Endodermal cell (in vitro differentiated cells): ENCODE data around the gene CCL26. TPM values are rescaled to one million over a fixed set of nuclear protein-coding genes. Genes with fewer than 3 reads are reported as not detected.
"Not testable (repeated sequence)": the region's sequence is repeated elsewhere in the genome, so short reads cannot be mapped to it uniquely, and the experiment has no call there.

Experiments
- DNase-seq: peaks from one replicate; pipeline ENCODE4 v3.0.0-alpha.2; 2017
- H3K27ac ChIP-seq: 2 replicates; pipeline ENCODE4 v1.5.1; 2013; ENCODE audit warnings: mild to moderate bottlenecking, low read depth, low read length, moderate library complexity
- H3K27me3 ChIP-seq: 2 replicates; pipeline ENCODE4 v1.6.1; 2013; ENCODE audit warnings: mild to moderate bottlenecking, low read length, moderate library complexity; ENCODE audit not compliant: insufficient read depth, control insufficient read depth, poor library complexity, severe bottlenecking
- H3K36me3 ChIP-seq: 2 replicates; pipeline ENCODE4 v1.7.0; 2013; ENCODE audit warnings: mild to moderate bottlenecking, low read length, moderate library complexity; ENCODE audit not compliant: control insufficient read depth, insufficient read depth
- H3K4me1 ChIP-seq: one replicate; pipeline ENCODE4 v1.7.0; 2013; ENCODE audit warnings: low read length; ENCODE audit not compliant: control insufficient read depth, insufficient read depth
- H3K4me3 ChIP-seq: 2 replicates; pipeline ENCODE4 v1.5.1; 2013; ENCODE audit warnings: mild to moderate bottlenecking, low read length, moderate library complexity
- H3K9ac ChIP-seq: 2 replicates; pipeline ENCODE4 v1.6.1; 2013; ENCODE audit warnings: mild to moderate bottlenecking, low read length, moderate library complexity; ENCODE audit not compliant: poor library complexity, severe bottlenecking; ENCODE audit errors: extremely low read depth
- H3K9me3 ChIP-seq: 2 replicates; pipeline ENCODE4 v1.6.1; 2013; ENCODE audit warnings: mild to moderate bottlenecking, low read length, moderate library complexity; ENCODE audit not compliant: control insufficient read depth
- H3K27ac Mint-ChIP-seq: 2 replicates; pipeline ENCODE4 v1.8.0; 2020; ENCODE audit warnings: mixed read lengths
- H3K27me3 Mint-ChIP-seq: 2 replicates; pipeline ENCODE4 v1.8.0; 2021; ENCODE audit warnings: mild to moderate bottlenecking, mixed read lengths; ENCODE audit not compliant: insufficient read depth
- H3K36me3 Mint-ChIP-seq: 2 replicates; pipeline ENCODE4 v1.8.0; 2020; ENCODE audit warnings: low read depth, mixed read lengths
- H3K4me1 Mint-ChIP-seq: 2 replicates; pipeline ENCODE4 v1.8.0; 2020; ENCODE audit warnings: mixed read lengths
- H3K4me3 Mint-ChIP-seq: 2 replicates; pipeline ENCODE4 v1.8.0; 2020; ENCODE audit warnings: mild to moderate bottlenecking, moderate library complexity, mixed read lengths
- H3K9me3 Mint-ChIP-seq: 2 replicates; pipeline ENCODE4 v1.8.0; 2020; ENCODE audit warnings: mild to moderate bottlenecking, mixed read lengths
- WGBS, 2 experiments: methylation state at CpG; one replicate each; pipeline versions ENCODE4 v1.1.5 to v1.1.7; 2013; ENCODE audit warnings: missing lambda C conversion rate in 2 of 2, mixed read lengths in 1 of 2; ENCODE audit not compliant: insufficient coverage in 1 of 2, insufficient read length in 1 of 2; 5-methylcytosine and 5-hydroxymethylcytosine counted together
- total RNA-seq, 2 donors: library from RNA; stranded (reverse); fragmentation: NEBNext Ultra II Directional in 1 of 2; extraction: Animal tissue kit (Norgen Biotek cat#: 25700) in 1 of 2; gene quantifications; 2 replicates in 1 of 2; 3 replicates in 1 of 2; pipeline ENCODE4 v1.2.1, GENCODE V29; 2021
- TF ChIP-seq, protein P1 (sequence below): fragments of 200-600 bp; sonication (generic); conservative IDR thresholded peaks from 2 replicates; pipeline ENCODE4 v1.5.0; 2021; ENCODE audit warnings: antibody characterized with exemption, mild to moderate bottlenecking

CCL26 gene
- total RNA-seq, 2 donors from 2014 or later, result 1.2 to 2.9 TPM

DNA sequence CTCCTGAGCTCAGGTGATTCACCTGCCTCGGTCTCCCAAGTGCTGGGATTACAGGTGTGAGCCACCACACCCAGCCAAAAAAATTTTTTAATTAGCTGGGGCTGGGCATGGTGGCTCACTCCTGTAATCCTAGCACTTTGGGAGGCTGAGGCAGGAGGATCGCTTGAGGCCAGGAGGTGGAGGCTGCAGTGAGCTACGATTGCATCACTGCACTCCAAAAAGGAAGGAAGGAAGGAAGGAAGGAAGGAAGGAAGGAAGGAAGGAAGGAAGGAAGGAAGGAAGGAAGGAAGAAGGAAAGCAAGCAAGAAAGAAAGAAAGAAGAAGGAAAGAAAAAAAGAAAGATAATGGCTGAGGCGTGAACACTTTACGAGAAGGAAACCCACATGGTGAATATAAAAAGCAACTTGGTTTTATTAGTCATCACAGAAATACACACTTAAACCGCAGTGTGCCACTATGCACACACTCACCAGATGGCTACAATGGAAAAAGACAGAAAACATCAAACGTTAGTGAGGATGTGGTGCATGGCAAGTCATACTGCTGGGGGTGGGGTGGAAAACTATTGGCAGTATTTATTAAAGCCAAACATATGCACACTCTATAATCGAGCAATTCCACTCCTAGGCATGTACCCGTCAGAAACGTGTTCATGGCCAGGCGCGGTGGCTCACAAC is 4.4 kb upstream of the CCL26 start:
- H3K36me3 Mint-ChIP-seq, result peaks cover 11% of the 10 kb centered on the region
- peaks cover 5% of the 10 kb centered on the region for H3K9me3 ChIP-seq
- no peaks in the 10 kb centered on the region for H3K4me1 ChIP-seq
- no peak overlapping the region for H3K27ac Mint-ChIP-seq
- H3K4me3 ChIP-seq, result no peak overlapping the region
- peaks cover 14% of the 10 kb centered on the region for H3K9me3 Mint-ChIP-seq
- H3K27me3 Mint-ChIP-seq, result no peaks in the 10 kb centered on the region
- DNase-seq, result no peak
- peaks cover 31% of the 10 kb centered on the region for H3K4me1 Mint-ChIP-seq
- TF ChIP-seq, protein P1, sequence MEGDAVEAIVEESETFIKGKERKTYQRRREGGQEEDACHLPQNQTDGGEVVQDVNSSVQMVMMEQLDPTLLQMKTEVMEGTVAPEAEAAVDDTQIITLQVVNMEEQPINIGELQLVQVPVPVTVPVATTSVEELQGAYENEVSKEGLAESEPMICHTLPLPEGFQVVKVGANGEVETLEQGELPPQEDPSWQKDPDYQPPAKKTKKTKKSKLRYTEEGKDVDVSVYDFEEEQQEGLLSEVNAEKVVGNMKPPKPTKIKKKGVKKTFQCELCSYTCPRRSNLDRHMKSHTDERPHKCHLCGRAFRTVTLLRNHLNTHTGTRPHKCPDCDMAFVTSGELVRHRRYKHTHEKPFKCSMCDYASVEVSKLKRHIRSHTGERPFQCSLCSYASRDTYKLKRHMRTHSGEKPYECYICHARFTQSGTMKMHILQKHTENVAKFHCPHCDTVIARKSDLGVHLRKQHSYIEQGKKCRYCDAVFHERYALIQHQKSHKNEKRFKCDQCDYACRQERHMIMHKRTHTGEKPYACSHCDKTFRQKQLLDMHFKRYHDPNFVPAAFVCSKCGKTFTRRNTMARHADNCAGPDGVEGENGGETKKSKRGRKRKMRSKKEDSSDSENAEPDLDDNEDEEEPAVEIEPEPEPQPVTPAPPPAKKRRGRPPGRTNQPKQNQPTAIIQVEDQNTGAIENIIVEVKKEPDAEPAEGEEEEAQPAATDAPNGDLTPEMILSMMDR, result no peak
- WGBS, 2 experiments, result 90 to 93% methylated on average over 8 to 12 of the region's 12 CpGs
- no peaks in the 10 kb centered on the region for H3K27me3 ChIP-seq
- H3K27ac ChIP-seq, result no peak overlapping the region
- H3K36me3 ChIP-seq, result peaks cover 6% of the 10 kb centered on the region
- H3K4me3 Mint-ChIP-seq, result no peak overlapping the region
- no peak overlapping the region for H3K9ac ChIP-seq

DNA sequence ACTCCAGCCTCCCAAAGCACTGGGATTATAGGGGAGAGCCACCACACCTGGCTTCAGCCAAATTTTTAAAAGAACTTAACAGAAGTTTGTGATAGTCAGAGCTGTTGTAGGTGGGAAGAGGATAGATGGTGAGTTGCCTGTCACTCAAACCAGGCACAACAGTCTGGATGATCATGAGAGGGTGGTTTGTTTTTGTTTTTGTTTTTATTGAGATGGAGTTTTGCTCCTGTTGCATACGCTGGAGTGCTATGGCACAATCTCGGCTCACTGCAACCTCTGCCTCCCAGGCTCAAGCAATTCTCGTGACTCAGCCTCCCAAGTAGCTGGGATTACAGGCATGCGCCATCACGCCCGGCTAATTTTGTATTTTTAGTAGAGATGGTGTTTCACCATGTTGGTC is 1.9 kb upstream of the CCL26 start:
- H3K4me3 ChIP-seq, H3K9me3 ChIP-seq, H3K4me1 ChIP-seq, H3K4me3 Mint-ChIP-seq, H3K27me3 Mint-ChIP-seq, H3K27me3 ChIP-seq, H3K27ac ChIP-seq, H3K9me3 Mint-ChIP-seq, H3K36me3 ChIP-seq, DNase-seq, H3K27ac Mint-ChIP-seq, H3K9ac ChIP-seq, H3K36me3 Mint-ChIP-seq: not testable (repeated sequence)
- 95 to 100% methylated on average over 3 to 6 of the region's 6 CpGs for WGBS, 2 experiments
- H3K4me1 Mint-ChIP-seq, result peaks cover 17% of the 10 kb centered on the region

DNA sequence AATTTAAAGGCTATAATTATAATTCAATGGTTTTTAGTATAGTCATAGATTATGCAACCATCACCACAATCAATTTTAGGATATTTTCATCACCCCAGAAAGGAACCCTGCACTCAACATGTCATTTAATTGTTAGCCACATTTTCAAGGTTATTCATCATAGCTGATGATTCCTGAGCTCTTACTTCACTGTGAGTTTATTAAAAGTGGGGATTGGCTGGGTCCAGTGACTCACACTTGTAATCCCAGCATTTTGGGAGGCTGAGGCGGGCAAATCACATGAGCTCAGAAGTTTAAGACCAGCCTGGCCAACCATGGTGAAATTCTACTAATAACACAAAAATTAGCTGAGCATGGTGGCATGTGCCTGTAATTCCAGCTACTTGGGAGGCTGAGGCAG is 787 bp downstream of the CCL26 start:
- H3K36me3 ChIP-seq, result no peaks in the 10 kb centered on the region
- no peak for DNase-seq
- TF ChIP-seq, protein P1, result no peak
- no peak overlapping the region for H3K9ac ChIP-seq
- H3K27me3 Mint-ChIP-seq, result no peaks in the 10 kb centered on the region
- H3K27ac ChIP-seq, result no peak overlapping the region
- H3K27ac Mint-ChIP-seq, result no peak overlapping the region
- no peaks in the 10 kb centered on the region for H3K9me3 ChIP-seq
- H3K27me3 ChIP-seq, result no peaks in the 10 kb centered on the region
- no peaks in the 10 kb centered on the region for H3K4me1 ChIP-seq
- no peaks in the 10 kb centered on the region for H3K36me3 Mint-ChIP-seq
- H3K4me3 Mint-ChIP-seq, result no peak overlapping the region
- H3K4me3 ChIP-seq, result no peak overlapping the region
- 100% methylated on average over 1 of the region's 1 CpG; no CpG with 5 or more reads in 1 of the 2 experiments for WGBS, 2 experiments
- peaks cover 15% of the 10 kb centered on the region for H3K4me1 Mint-ChIP-seq
- peaks cover 4% of the 10 kb centered on the region for H3K9me3 Mint-ChIP-seq
